Endometrial microvascular endothelial cells (primary cell): ENCODE data around the gene IL18. TPM values are rescaled to one million over a fixed set of nuclear protein-coding genes. Genes with fewer than 3 reads are reported as not detected.

Experiments
- total RNA-seq: library from RNA; depleted of rRNA; stranded (reverse); fragments of >200 nt; gene quantifications from one replicate; pipeline ENCODE4 v1.2.3, GENCODE V29; 2015; ENCODE audit errors: inconsistent ontology term

IL18 gene
- total RNA-seq, 1 donor from 2014 or later = 0.09 TPM

Other genes starting within 250 kb of the IL18 start
- 12.6 TPM for gene C11orf52, start 245.2 kb downstream of the IL18 start, total RNA-seq
- 19.0 TPM for gene DIXDC1, start 226.8 kb downstream of the IL18 start, total RNA-seq
- 50.4 TPM for gene DLAT, start 138.7 kb downstream of the IL18 start, total RNA-seq
- 0.37 TPM for gene PIH1D2, start 90.1 kb downstream of the IL18 start, total RNA-seq
- gene NKAPD1, start 89.8 kb downstream of the IL18 start, total RNA-seq = 7.4 TPM
- gene TIMM8B, start 77.3 kb downstream of the IL18 start, total RNA-seq = 38.9 TPM
- 130 TPM for gene SDHD, start 77.2 kb downstream of the IL18 start, total RNA-seq
- not detected for gene TEX12, start 3.3 kb upstream of the IL18 start, total RNA-seq
- gene BCO2, start 11.4 kb upstream of the IL18 start, total RNA-seq = not detected
- 47.7 TPM for gene PTS, start 62.3 kb upstream of the IL18 start, total RNA-seq
- gene PLET1, start 96.8 kb upstream of the IL18 start, total RNA-seq = not detected